H1 (cell line): ENCODE measurements around the gene TEX9. TPM values are rescaled to one million over a fixed set of nuclear protein-coding genes. Genes with fewer than 3 reads are reported as not detected.

Source experiments
- CTCF ChIA-PET: fragments of 300-600 bp; sonication (Branson Sonifier 250); formaldehyde crosslinking; loops from one replicate; lab custom pipeline; 2021; ENCODE audit not compliant: partially characterized antibody; lab: Charles Lee
- POLR2A ChIA-PET: fragments of 300-600 bp; sonication (Branson Sonifier 250); formaldehyde crosslinking; loops from one replicate; lab custom pipeline; 2021; ENCODE audit warnings: inconsistent platforms; ENCODE audit not compliant: partially characterized antibody; lab: Charles Lee
- DNase-seq, 2 experiments: peaks; one replicate each; pipeline versions ENCODE4 v3.0.0 to v3.0.0-alpha.2; 2010 to 2022; ENCODE audit warnings: low spot score in 2 of 2, low read depth in 1 of 2, mixed read lengths in 1 of 2
- FAIRE-seq: peaks from 2 replicates; lab custom pipeline; 2011; peaks lifted over from hg19 to GRCh38; lab: Jason Lieb, UNC
- H2AFZ ChIP-seq: 2 replicates; pipeline ENCODE4 v1.8.1; 2012; ENCODE audit warnings: low read length, inconsistent platforms
- H2AK5ac ChIP-seq: 2 replicates; pipeline ENCODE4 v1.6.1; 2013; ENCODE audit warnings: low read depth, low read length
- H2BK120ac ChIP-seq: replicated peaks from 2 replicates; pipeline ENCODE3; 2013; ENCODE audit warnings: low read depth, low read length, inconsistent platforms
- H2BK12ac ChIP-seq: 2 replicates; pipeline ENCODE4 v1.6.1; 2013; ENCODE audit warnings: low read depth, low read length
- H2BK15ac ChIP-seq: 2 replicates; pipeline ENCODE4 v1.6.1; 2013; ENCODE audit warnings: low read length
- H2BK20ac ChIP-seq: 2 replicates; pipeline ENCODE4 v1.6.1; 2013; ENCODE audit warnings: low read length
- H2BK5ac ChIP-seq: 2 replicates; pipeline ENCODE4 v1.6.1; 2013; ENCODE audit warnings: low read depth, low read length
- H3K14ac ChIP-seq: 2 replicates; pipeline ENCODE4 v1.6.1; 2013; ENCODE audit warnings: inconsistent platforms; ENCODE audit not compliant: insufficient read length
- H3K18ac ChIP-seq: 2 replicates; pipeline ENCODE4 v1.6.1; 2013; ENCODE audit warnings: low read length; ENCODE audit errors: extremely low read depth
- H3K23ac ChIP-seq: 2 replicates; pipeline ENCODE4 v1.6.1; 2013; ENCODE audit warnings: inconsistent platforms; ENCODE audit not compliant: insufficient read length
- H3K23me2 ChIP-seq: 2 replicates; pipeline ENCODE4 v1.6.1; 2013; ENCODE audit warnings: low read depth, low read length
- H3K27ac ChIP-seq: 2 replicates; pipeline ENCODE4 v1.6.1; 2011; ENCODE audit warnings: low read depth, low read length, inconsistent platforms
- H3K27me3 ChIP-seq, 4 experiments: replicated peaks in 1 of 4; 1 replicate in 1 of 4; 2 replicates in 3 of 4; pipeline versions ENCODE4 v1.6.1 to v1.8.1; 2011 to 2013; ENCODE audit warnings: low read length in 3 of 4, mild to moderate bottlenecking in 3 of 4, inconsistent platforms in 2 of 4, mixed read lengths in 2 of 4, moderate library complexity in 1 of 4; ENCODE audit not compliant: control insufficient read depth in 3 of 4, insufficient read depth in 3 of 4; ENCODE audit errors: extremely low read depth in 1 of 4
- H3K36me3 ChIP-seq, 4 experiments: 2 replicates each; pipeline versions ENCODE4 v1.6.1 to v1.8.1; 2011 to 2013; ENCODE audit warnings: mild to moderate bottlenecking in 4 of 4, low read length in 3 of 4, moderate library complexity in 2 of 4, control low read depth in 1 of 4, inconsistent platforms in 1 of 4; ENCODE audit not compliant: insufficient read depth in 4 of 4, control insufficient read depth in 2 of 4
- H3K4ac ChIP-seq: replicated peaks from 2 replicates; pipeline ENCODE3; 2013; ENCODE audit warnings: low read length, low read depth, mixed read lengths, inconsistent platforms; ENCODE audit not compliant: insufficient read length
- H3K4me1 ChIP-seq, 4 experiments: replicated peaks in 1 of 4; 1 replicate in 1 of 4; 2 replicates in 3 of 4; pipeline versions ENCODE4 v1.6.1 to v1.8.1; 2011 to 2013; ENCODE audit warnings: low read length in 3 of 4, inconsistent platforms in 2 of 4, mixed read lengths in 1 of 4; ENCODE audit not compliant: insufficient read depth in 4 of 4, control insufficient read depth in 3 of 4
- H3K4me2 ChIP-seq, 2 experiments: 2 replicates each; pipeline versions ENCODE4 v1.6.1 to v1.8.1; 2011 to 2013; ENCODE audit warnings: low read depth in 2 of 2, low read length in 2 of 2, control low read depth in 1 of 2, inconsistent platforms in 1 of 2, mild to moderate bottlenecking in 1 of 2; ENCODE audit not compliant: insufficient read depth in 1 of 2
- H3K4me3 ChIP-seq, 4 experiments: fragments of 200-600, 300-600 bp in 1 of 4; sonication (generic), shearing (Covaris generic), sonication (Bioruptor Twin) in 1 of 4; 2 replicates each; pipeline versions ENCODE4 v1.5.1 to v1.8.1; 2011 to 2016; ENCODE audit warnings: low read length in 4 of 4, low read depth in 3 of 4, control low read depth in 2 of 4, inconsistent platforms in 2 of 4, mild to moderate bottlenecking in 2 of 4, mixed read lengths in 1 of 4, moderate library complexity in 1 of 4; ENCODE audit not compliant: insufficient read depth in 2 of 4; ENCODE audit errors: extremely low read depth in 1 of 4
- H3K56ac ChIP-seq: replicated peaks from 2 replicates; pipeline ENCODE3; 2013; ENCODE audit warnings: low read depth, mild to moderate bottlenecking, mixed read lengths, low read length, inconsistent platforms; ENCODE audit not compliant: insufficient read length
- H3K79me1 ChIP-seq: 2 replicates; pipeline ENCODE4 v1.6.1; 2013; ENCODE audit warnings: low read depth, low read length, control low read depth
- H3K79me2 ChIP-seq, 2 experiments: 2 replicates each; pipeline versions ENCODE4 v1.6.1 to v1.8.1; 2012 to 2013; ENCODE audit warnings: low read length in 2 of 2, mild to moderate bottlenecking in 2 of 2, inconsistent platforms in 1 of 2; ENCODE audit not compliant: insufficient read depth in 2 of 2, control insufficient read depth in 1 of 2
- H3K9ac ChIP-seq, 4 experiments: replicated peaks in 1 of 4; 1 replicate in 1 of 4; 2 replicates in 3 of 4; pipeline versions ENCODE4 v1.6.1 to v1.8.1; 2011 to 2013; ENCODE audit warnings: low read depth in 3 of 4, low read length in 3 of 4, control low read depth in 2 of 4, mild to moderate bottlenecking in 2 of 4, moderate library complexity in 2 of 4, inconsistent platforms in 1 of 4; ENCODE audit errors: extremely low read depth in 1 of 4
- H3K9me3 ChIP-seq, 2 experiments: 2 replicates each; pipeline versions ENCODE4 v1.6.1 to v1.8.1; 2012 to 2013; ENCODE audit warnings: mild to moderate bottlenecking in 2 of 2, moderate library complexity in 2 of 2, control low read depth in 1 of 2, inconsistent platforms in 1 of 2, low read depth in 1 of 2, low read length in 1 of 2, mixed read lengths in 1 of 2; ENCODE audit not compliant: insufficient read depth in 2 of 2
- H4K20me1 ChIP-seq, 2 experiments: replicated peaks in 1 of 2; 2 replicates each; pipeline versions ENCODE3 to v1.8.1; 2011 to 2013; ENCODE audit warnings: inconsistent platforms in 2 of 2, low read length in 2 of 2, mild to moderate bottlenecking in 1 of 2; ENCODE audit not compliant: insufficient read depth in 2 of 2, control insufficient read depth in 1 of 2
- H4K5ac ChIP-seq: 2 replicates; pipeline ENCODE4 v1.6.1; 2013; ENCODE audit warnings: low read length, low read depth, mixed read lengths, inconsistent platforms; ENCODE audit not compliant: insufficient read length
- H4K8ac ChIP-seq: 2 replicates; pipeline ENCODE4 v1.8.0; 2013; ENCODE audit warnings: mild to moderate bottlenecking, moderate library complexity, low read length, inconsistent platforms; ENCODE audit not compliant: insufficient read depth; ENCODE audit errors: extremely low read depth
- H4K91ac ChIP-seq: replicated peaks from 2 replicates; pipeline ENCODE3; 2013; ENCODE audit warnings: low read length, mixed read lengths, inconsistent platforms; ENCODE audit not compliant: insufficient read length
- ATF2 ChIP-seq: IDR thresholded peaks from 2 replicates; pipeline ENCODE4 v1.6.1; 2012; ENCODE audit warnings: low read length, inconsistent platforms
- GABPA ChIP-seq: IDR thresholded peaks from 2 replicates; pipeline ENCODE4 v1.6.1; 2011; ENCODE audit warnings: mild to moderate bottlenecking, low read length, moderate library complexity, borderline replicate concordance; ENCODE audit not compliant: insufficient read depth
- GTF2F1 ChIP-seq: IDR thresholded peaks from 2 replicates; pipeline ENCODE4 v1.6.1; 2012; ENCODE audit warnings: low read depth, low read length, improper control_type of control experiment, borderline replicate concordance
- HDAC2 ChIP-seq, 2 experiments: fragments of 300-600 bp in 1 of 2; sonication (generic) in 1 of 2; IDR thresholded peaks; 2 replicates each; pipeline ENCODE4 v1.6.1; 2011 to 2012; ENCODE audit warnings: low read depth in 2 of 2, low read length in 2 of 2, mild to moderate bottlenecking in 2 of 2, moderate library complexity in 2 of 2, borderline replicate concordance in 1 of 2, inconsistent platforms in 1 of 2
- NANOG ChIP-seq: IDR thresholded peaks from 2 replicates; pipeline ENCODE4 v1.6.1; 2011; ENCODE audit warnings: low read length, low read depth, mild to moderate bottlenecking, inconsistent platforms; ENCODE audit not compliant: insufficient read depth, poor library complexity, severe bottlenecking
- PHF8 ChIP-seq: fragments of 200-600 bp; sonication (generic); conservative IDR thresholded peaks from 2 replicates; pipeline ENCODE4 v1.7.1; 2012; ENCODE audit warnings: low read depth, mild to moderate bottlenecking, inconsistent platforms, low read length, moderate library complexity
- TAF7 ChIP-seq: optimal IDR thresholded peaks from 2 replicates; pipeline ENCODE3; 2011; ENCODE audit warnings: low read depth, mild to moderate bottlenecking, inconsistent platforms, low read length, moderate library complexity, borderline replicate concordance
- WGBS, 2 experiments: shearing (Covaris generic) in 1 of 2; methylation state at CpG; one replicate each; pipeline versions ENCODE4 v1.1.6 to v1.1.7; 2013 to 2015; ENCODE audit warnings: low lambda C conversion rate in 2 of 2, mixed read lengths in 2 of 2, inconsistent platforms in 1 of 2, low coverage in 1 of 2, missing lambda C conversion rate in 1 of 2; ENCODE audit not compliant: insufficient replicate concordance in 2 of 2, insufficient coverage in 1 of 2, insufficient read length in 1 of 2; ENCODE audit errors: extremely low coverage in 1 of 2, missing lambda C conversion rate in 1 of 2; 5-methylcytosine and 5-hydroxymethylcytosine counted together
- polyA plus RNA-seq, 7 experiments: library from polyadenylated mRNA; depleted of rRNA in 3 of 7; stranded (reverse) in 5 of 7; unstranded in 2 of 7; fragments of >200 nt in 5 of 7; fragments of 200-250 nt in 2 of 7; gene quantifications; 1 replicate in 5 of 7; 2 replicates in 1 of 7; 4 replicates in 1 of 7; pipeline versions ENCODE4 v1.2.1 to v1.2.3, GENCODE V29; 2011 to 2013; ENCODE audit warnings: missing spikeins in 2 of 7, mixed read lengths in 2 of 7
- total RNA-seq: library from RNA; stranded (reverse); fragmentation: NEBNext Ultra II Directional; extraction: Animal tissue kit (Norgen Biotek cat#: 25700); gene quantifications from 2 replicates; pipeline ENCODE4 v1.2.1, GENCODE V29; 2021
- TF ChIP-seq, protein P1 (sequence below): IDR thresholded peaks from 2 replicates; pipeline ENCODE4 v1.6.1; 2012; ENCODE audit warnings: inconsistent platforms

TEX9 gene
- total and polyA plus RNA-seq, 2 of the 8 experiments (the other 6 are each of a cell fraction or from before 2014, with no cell fraction given), result 3.4 to 12.3 TPM

DNA sequence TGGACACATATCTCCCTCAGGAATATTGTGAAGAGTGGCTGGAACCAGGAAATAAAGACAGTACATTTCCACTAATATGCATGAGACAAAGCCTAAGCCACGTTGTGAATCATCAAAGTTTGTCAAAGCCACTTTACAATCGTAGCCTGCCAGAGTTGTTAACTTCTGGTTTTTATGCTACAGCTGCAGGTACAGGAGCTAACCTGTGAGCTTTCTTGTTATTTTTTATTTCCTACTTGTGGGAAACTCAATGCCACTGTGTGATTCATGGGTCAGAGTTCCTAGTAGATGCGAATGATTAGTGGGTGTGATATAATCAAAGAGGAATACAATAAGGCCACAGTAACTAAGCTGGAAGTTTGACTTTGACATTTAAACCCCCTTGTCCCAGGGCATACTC is 44.4 kb upstream of the TEX9 start:
- Histone ChIP-seq H3K23ac (no peak overlapping the region), H2BK12ac (no peak overlapping the region)
- TF ChIP-seq PHF8 (no peak), GTF2F1 (no peak), GABPA (no peak), TAF7 (no peak), ATF2 (no peak), HDAC2 (IDR thresholded peaks at IDR 0.05; ENCODE audit: borderline replicate concordance in 1 of 2, low read depth in 2 of 2, low read length in 2 of 2) (no peak), NANOG (no peak)
- TF ChIP-seq, protein P1, sequence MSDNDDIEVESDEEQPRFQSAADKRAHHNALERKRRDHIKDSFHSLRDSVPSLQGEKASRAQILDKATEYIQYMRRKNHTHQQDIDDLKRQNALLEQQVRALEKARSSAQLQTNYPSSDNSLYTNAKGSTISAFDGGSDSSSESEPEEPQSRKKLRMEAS, result no peak

More for the DNA sequence above, 44.4 kb upstream of the TEX9 start:
- no peak overlapping the region for H3K4me3 ChIP-seq
- H3K9me3 ChIP-seq, result no peaks in the 10 kb centered on the region; a peak in 2 of 4 replicates
- DNase-seq, result no peak
- 89% methylated on average over 3 of the region's 3 CpGs; no CpG with 5 or more reads in 1 of the 2 experiments for WGBS, 2 experiments
- H2BK5ac ChIP-seq, result no peak overlapping the region
- no peak for FAIRE-seq
- no peak overlapping the region for H3K4ac ChIP-seq
- H3K14ac ChIP-seq, result no peak overlapping the region
- H3K23me2 ChIP-seq, result no peaks in the 10 kb centered on the region
- H3K27ac ChIP-seq, result no peak overlapping the region
- H3K4me1 ChIP-seq, result no peaks in the 10 kb centered on the region
- no peak overlapping the region for H4K91ac ChIP-seq
- no peak overlapping the region for H3K4me2 ChIP-seq
- H2AFZ ChIP-seq, result no peak overlapping the region
- no peak overlapping the region for H3K56ac ChIP-seq
- no peaks in the 10 kb centered on the region for H3K36me3 ChIP-seq
- H3K9ac ChIP-seq, result no peak overlapping the region
- H3K27me3 ChIP-seq, result no peaks in the 10 kb centered on the region
- H4K8ac ChIP-seq, result no peak overlapping the region
- CTCF ChIA-PET, result interaction anchor here (1.3 kb wide), 1 partner anchor 76 kb away, joined by 3 read pairs; no protein-coding TSS in a partner anchor
- H3K79me1 ChIP-seq, result no peaks in the 10 kb centered on the region
- no peaks in the 10 kb centered on the region for H4K20me1 ChIP-seq
- no peak overlapping the region for H3K18ac ChIP-seq
- H2BK120ac ChIP-seq, result no peak overlapping the region
- no peaks in the 10 kb centered on the region for H3K79me2 ChIP-seq
- POLR2A ChIA-PET, result no interaction called here
- no peak overlapping the region for H2BK15ac ChIP-seq
- H4K5ac ChIP-seq, result no peak overlapping the region
- no peak overlapping the region for H2BK20ac ChIP-seq
- no peak overlapping the region for H2AK5ac ChIP-seq
